ENCODE measurements around the gene FOXJ2.
"Not testable (repeated sequence)": the region's sequence is repeated elsewhere in the genome, so short reads cannot be mapped to it uniquely, and the experiment has no call there.

Gene FOXJ2
- 58.0 reads per million, percentile 71 among the genes with 10 or more reads in this experiment for total RNA-seq

GRCh38 chr12:8032242-8033152, at the start of gene FOXJ2:
FOXJ2 (plus strand) TSS chr12:8032716; CDS start chr12:8039833, 7,117 bp downstream.
- DNase-seq, result peak; percentile 73

- not testable (repeated sequence) for DNase-seq
Observed at GRCh38 chr12:7983019-7983418, 49.5 kb upstream of the FOXJ2 start.

GRCh38 chr12:7983460-7983859, 49.1 kb upstream of the FOXJ2 start:
- not testable (repeated sequence) for DNase-seq

- no peak for DNase-seq
Observed at GRCh38 chr12:7984900-7985299, 47.6 kb upstream of the FOXJ2 start.

GRCh38 chr12:7985802-7986418, 46.6 kb upstream of the FOXJ2 start:
- no peak for DNase-seq

- DNase-seq, result peak; percentile 43
Observed at GRCh38 chr12:7989827-7990491, 42.6 kb upstream of the FOXJ2 start.

- DNase-seq, result no peak
Observed at GRCh38 chr12:7991535-7991934, 41.0 kb upstream of the FOXJ2 start.

GRCh38 chr12:7994731-7995205, 37.7 kb upstream of the FOXJ2 start:
- no peak for DNase-seq

- peak; percentile 71 for DNase-seq
Observed at GRCh38 chr12:7995266-7995963, 37.1 kb upstream of the FOXJ2 start.

- DNase-seq, result not testable (repeated sequence)
Observed at GRCh38 chr12:8000827-8001226, 31.7 kb upstream of the FOXJ2 start.

GRCh38 chr12:8001496-8001895, 31.0 kb upstream of the FOXJ2 start:
- not testable (repeated sequence) for DNase-seq

GRCh38 chr12:8004897-8005296, 27.6 kb upstream of the FOXJ2 start:
- DNase-seq, result not testable (repeated sequence)

GRCh38 chr12:8011331-8011730, 21.2 kb upstream of the FOXJ2 start:
- no peak for DNase-seq

GRCh38 chr12:8012651-8013309, 19.7 kb upstream of the FOXJ2 start:
- no peak for DNase-seq

GRCh38 chr12:8014836-8015235, 17.7 kb upstream of the FOXJ2 start:
- DNase-seq, result no peak

- DNase-seq, result not testable (repeated sequence)
Observed at GRCh38 chr12:8018213-8018612, 14.3 kb upstream of the FOXJ2 start.

- no peak for DNase-seq
Observed at GRCh38 chr12:8018666-8019581, 13.6 kb upstream of the FOXJ2 start.

- peak; percentile 95 for DNase-seq
Observed at GRCh38 chr12:8026291-8026900, 6.1 kb upstream of the FOXJ2 start.

GRCh38 chr12:8027856-8028255, 4.7 kb upstream of the FOXJ2 start:
- DNase-seq, result no peak

- no peak for DNase-seq
Observed at GRCh38 chr12:8028267-8028666, 4.2 kb upstream of the FOXJ2 start.

Measured in effector CD4-positive, alpha-beta T cell (primary cell).